Islet precursor cell (in vitro differentiated cells): ENCODE measurements around the gene ARMH1.
A peak's percentile ranks its signal among the peaks of the same experiment; 100 is the strongest.
"Not testable (repeated sequence)": the region's sequence is repeated elsewhere in the genome, so short reads cannot be mapped to it uniquely, and the experiment has no call there.

ENCODE experiments used
- DNase-seq: peaks from one replicate; pipeline ENCODE4 v3.0.0-alpha.2; 2018

The ARMH1 gene

GRCh38 chr1:44723496-44724295 lies 49.2 kb downstream of the ARMH1 start:
- DNase-seq: no peak

- DNase-seq: no peak
These were observed 49.9 kb downstream of the ARMH1 start for GRCh38 chr1:44724296-44724954.

DNA sequence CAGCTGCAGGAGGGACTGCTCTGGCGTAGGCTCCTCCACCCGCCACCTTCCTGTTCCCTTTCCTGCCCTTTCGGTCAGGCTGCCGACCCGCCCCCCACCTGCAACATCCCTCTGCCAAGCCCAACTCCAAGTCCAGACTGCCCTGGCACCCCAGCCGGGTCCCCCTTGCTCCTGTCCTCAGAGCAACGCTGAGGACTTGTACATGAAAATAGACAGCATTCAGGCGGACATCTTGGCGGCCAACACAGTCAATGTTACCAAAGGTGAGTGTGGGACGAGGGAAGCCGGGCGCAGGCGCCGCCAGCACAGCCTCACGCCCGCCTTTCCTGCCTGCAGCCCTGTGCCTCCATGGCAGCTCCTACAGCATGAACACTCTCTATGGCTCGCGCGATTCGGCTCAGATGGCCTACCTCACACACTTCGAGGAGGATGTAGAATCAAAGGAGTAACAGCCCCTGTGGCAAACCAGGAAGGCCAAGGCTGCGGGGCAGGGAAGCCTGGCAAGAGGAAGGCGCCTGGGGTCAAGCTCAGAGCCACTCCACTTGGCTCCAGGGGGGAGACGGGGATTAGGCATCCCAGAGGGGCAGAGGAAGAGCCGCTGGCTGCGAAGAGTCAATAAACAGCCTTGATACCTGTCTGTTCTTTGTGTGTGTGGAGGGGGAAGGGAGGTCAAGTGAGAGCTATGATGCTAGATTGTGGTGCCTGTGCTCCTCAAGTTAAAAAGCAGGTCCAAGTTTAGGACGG lies 50.6 kb downstream of the ARMH1 start:
- DNase-seq: no peak

GRCh38 chr1:44730741-44731512 lies 56.4 kb downstream of the ARMH1 start, which contains the start of gene RNU5D-1:
Gene RNU5D-1 (minus strand): TSS chr1:44731170.
- peak; percentile 94 for DNase-seq

- DNase-seq: no peak
These were observed 58.9 kb downstream of the ARMH1 start for GRCh38 chr1:44733365-44733764.

GRCh38 chr1:44733784-44734183 lies 59.3 kb downstream of the ARMH1 start:
- DNase-seq: no peak

DNA sequence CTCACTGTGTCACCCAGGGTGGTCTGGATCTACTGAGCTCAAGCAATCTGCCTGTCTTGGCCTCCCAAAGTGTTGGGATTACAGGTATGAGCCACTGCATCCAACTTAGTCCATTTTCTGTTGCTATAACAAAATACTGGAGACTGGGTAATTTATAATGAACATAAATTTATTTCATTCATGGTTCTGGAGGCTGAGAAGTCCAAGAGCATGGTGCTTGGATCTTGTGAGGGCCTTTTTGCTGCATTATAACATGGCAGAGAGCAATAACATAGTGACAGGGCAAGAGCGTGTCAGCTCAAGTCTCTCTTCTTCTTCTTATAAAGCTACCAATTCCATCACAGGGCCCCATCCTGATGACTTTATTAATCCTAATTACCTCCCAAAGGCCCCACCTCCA lies 61.5 kb downstream of the ARMH1 start:
- DNase-seq: no peak

GRCh38 chr1:44738953-44739306 lies 64.4 kb downstream of the ARMH1 start:
- DNase-seq: not testable (repeated sequence)

GRCh38 chr1:44739307-44740178 lies 65.0 kb downstream of the ARMH1 start, which contains the start of gene KIF2C:
Gene KIF2C (plus strand): TSS chr1:44739837. CDS start chr1:44739933, 96 bp downstream.
- DNase-seq: peak; percentile 96

GRCh38 chr1:44740179-44740617 lies 65.7 kb downstream of the ARMH1 start:
- DNase-seq: no peak

DNA sequence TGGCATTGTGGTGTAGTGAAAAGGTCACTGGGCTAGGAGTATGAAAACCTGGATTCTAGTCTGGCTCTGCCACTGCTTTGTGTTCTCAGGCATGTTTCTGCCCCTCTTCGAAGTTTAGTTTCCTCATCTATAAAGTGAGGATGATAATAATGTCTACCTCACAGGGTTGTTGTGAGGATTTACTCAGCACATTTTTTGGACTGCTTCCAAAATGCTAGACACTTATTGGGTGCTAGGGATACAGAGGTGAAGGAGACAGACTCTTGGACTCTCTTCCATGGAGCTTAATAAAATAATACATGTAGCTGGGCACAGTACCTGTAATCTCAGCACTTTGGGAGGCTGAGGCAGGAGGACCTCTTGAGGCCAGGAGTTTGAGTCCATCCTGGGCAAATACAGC lies 68.7 kb downstream of the ARMH1 start:
- DNase-seq: no peak

DNA sequence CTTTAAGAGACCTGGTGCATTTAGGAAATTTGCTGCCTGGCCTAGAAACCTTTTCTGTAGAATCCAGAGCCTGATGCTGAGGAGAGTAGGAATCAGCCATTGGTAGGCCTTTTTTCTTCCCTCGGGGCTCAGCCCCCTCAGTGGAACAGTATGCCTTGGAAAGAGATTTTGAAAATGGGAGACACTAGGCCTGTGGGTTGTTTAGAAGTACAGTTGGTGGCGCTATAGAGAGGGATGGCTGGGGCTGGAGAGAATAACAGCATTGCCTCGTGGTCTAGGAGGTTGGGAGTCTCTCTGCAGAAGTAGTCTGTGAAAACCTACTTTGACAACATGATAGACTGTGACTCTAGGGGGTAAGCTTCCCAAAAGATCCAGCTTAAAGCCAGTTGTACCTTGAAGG lies 73.4 kb downstream of the ARMH1 start:
- no peak for DNase-seq

DNA sequence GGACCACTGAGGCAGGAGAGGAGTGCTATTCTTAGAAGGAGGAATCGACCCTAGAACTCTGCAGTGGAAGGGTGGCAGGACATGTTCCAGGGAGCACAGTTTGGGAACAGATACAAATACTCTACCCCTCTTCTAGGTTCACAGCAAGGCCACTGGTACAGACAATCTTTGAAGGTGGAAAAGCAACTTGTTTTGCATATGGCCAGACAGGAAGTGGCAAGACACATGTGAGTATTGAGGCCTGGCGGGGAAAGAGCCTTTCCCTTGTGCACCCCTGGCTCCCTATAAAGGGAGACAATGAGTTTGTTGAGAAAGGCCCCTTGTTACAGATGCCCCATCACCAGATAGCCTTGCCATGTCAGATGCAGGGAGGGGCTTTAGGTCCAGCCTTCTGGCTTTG lies 82.9 kb downstream of the ARMH1 start:
- no peak for DNase-seq

DNA sequence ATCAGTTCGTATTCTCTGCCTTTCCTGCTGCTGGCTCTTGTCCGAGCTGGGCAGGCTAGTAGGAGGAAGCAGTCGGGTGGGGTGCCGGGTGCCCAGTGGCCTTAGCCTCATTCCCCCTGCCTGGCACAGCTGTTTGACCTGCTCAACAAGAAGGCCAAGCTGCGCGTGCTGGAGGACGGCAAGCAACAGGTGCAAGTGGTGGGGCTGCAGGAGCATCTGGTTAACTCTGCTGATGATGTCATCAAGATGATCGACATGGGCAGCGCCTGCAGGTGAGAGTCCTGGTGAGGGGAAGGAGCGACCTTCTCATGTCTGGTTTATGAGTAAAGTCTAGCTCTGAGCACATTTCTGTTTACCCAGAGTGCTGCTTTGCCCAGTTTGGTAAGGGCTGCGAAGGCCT lies 84.6 kb downstream of the ARMH1 start:
- DNase-seq: no peak

DNA sequence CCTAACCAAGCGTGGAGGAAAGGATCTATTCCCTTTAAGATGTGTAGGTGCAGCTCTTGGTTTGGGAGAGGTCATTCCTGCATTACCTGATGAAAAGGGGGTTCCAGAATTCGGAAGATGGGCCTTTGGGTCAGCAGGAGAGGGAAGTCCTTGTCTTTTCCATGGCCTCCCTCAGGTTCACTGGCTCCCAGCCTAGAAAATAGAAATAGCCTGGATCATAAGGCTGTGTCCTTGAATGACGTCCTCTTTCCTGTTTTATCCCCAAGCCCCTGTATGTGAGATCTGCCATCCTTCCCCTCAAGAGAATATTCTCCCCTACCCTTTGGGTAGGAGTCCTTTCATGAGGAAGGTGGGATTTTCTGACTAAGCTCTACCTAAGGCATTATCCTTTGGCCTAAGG lies 86.4 kb downstream of the ARMH1 start:
- no peak for DNase-seq

GRCh38 chr1:44766421-44766820 lies 91.9 kb downstream of the ARMH1 start:
- DNase-seq: not testable (repeated sequence)
